Prostate gland (tissue), 2 donors: Measurements from ENCODE around the gene CACNG8. TPM values are rescaled to one million over a fixed set of nuclear protein-coding genes. Genes with fewer than 3 reads are reported as not detected.

Experiments
- DNase-seq: peaks from one replicate; pipeline ENCODE4 v3.0.0-alpha.2; 2019; ENCODE audit warnings: low spot score
- H3K27ac ChIP-seq, 2 donors: fragments of 200-600 bp; sonication (generic); 2 replicates each; pipeline ENCODE4 v1.5.1; 2017 to 2019
- H3K27me3 ChIP-seq: fragments of 200-600 bp; sonication (generic); replicated peaks from 2 replicates; pipeline ENCODE4 v1.5.1; 2019; ENCODE audit not compliant: insufficient read depth
- H3K36me3 ChIP-seq, 2 donors: fragments of 200-600 bp; sonication (generic); 1 replicate in 1 of 2; 2 replicates in 1 of 2; pipeline versions ENCODE4 v1.5.1 to v1.8.1; 2017 to 2019
- H3K4me1 ChIP-seq: fragments of 200-600 bp; sonication (generic); replicated peaks from 2 replicates; pipeline ENCODE4 v1.5.1; 2019
- H3K4me3 ChIP-seq, 2 donors: fragments of 200-600 bp; sonication (generic); 2 replicates each; pipeline ENCODE4 v1.5.1; 2017 to 2019
- H3K9me3 ChIP-seq: fragments of 200-600 bp; sonication (generic); 2 replicates; pipeline ENCODE4 v1.5.1; 2017
- CTCF ChIP-seq, 4 experiments: fragments of 200-600 bp in 2 of 4; fragments of 450-650 bp in 2 of 4; sonication (generic) in 2 of 4; IDR thresholded peaks; 1 replicate in 3 of 4; 2 replicates in 1 of 4; pipeline ENCODE4 v1.5.1; 2016 to 2019; ENCODE audit warnings: antibody characterized with exemption in 4 of 4, mild to moderate bottlenecking in 2 of 4, moderate library complexity in 2 of 4
- POLR2A ChIP-seq: fragments of 450-650 bp; IDR thresholded peaks from one replicate; pipeline ENCODE4 v1.6.1; 2016; ENCODE audit warnings: antibody characterized with exemption, mild to moderate bottlenecking
- POLR2AphosphoS5 ChIP-seq: sonication (generic); formaldehyde crosslinking; IDR thresholded peaks from one replicate; pipeline ENCODE4 v1.6.1; 2017; ENCODE audit warnings: antibody characterized with exemption
- WGBS: methylation state at CpG from one replicate; pipeline ENCODE4 v1.1.5; 2018; 5-methylcytosine and 5-hydroxymethylcytosine counted together
- intact Hi-C: fragments of 100-400 bp; cut with DNase I; formaldehyde crosslinking; loops from one replicate; pipeline ENCODE4 v1.14.2; 2022
- total RNA-seq, 2 donors: library from RNA; depleted of rRNA; stranded (reverse); fragments of >200 nt; gene quantifications; one replicate each; pipeline ENCODE4 v1.1.0, GENCODE V29; 2016

Gene CACNG8
- total RNA-seq, 2 donors from 2014 or later = 0.51 TPM; not detected in 1

- 2% methylated on average over 15 of the region's 15 CpGs for WGBS
- no peak overlapping the region for H3K27ac ChIP-seq
- DNase-seq = no peak
- no peaks in the 10 kb centered on the region for H3K4me1 ChIP-seq
- intact Hi-C loops = no loop called here
- TF ChIP-seq POLR2A (no peak), CTCF (IDR thresholded peaks at IDR 0.05) (no peak), POLR2AphosphoS5 (no peak)
- no peak overlapping the region for H3K4me3 ChIP-seq
- no peaks in the 10 kb centered on the region for H3K36me3 ChIP-seq
- peaks cover 19% of the 10 kb centered on the region for H3K27me3 ChIP-seq
- H3K9me3 ChIP-seq = no peaks in the 10 kb centered on the region
These were observed 5.1 kb upstream of the CACNG8 start for GRCh38 chr19:53957448-53958167.

GRCh38 chr19:53958168-53958571 lies 4.6 kb upstream of the CACNG8 start:
- H3K9me3 ChIP-seq = no peaks in the 10 kb centered on the region
- no peaks in the 10 kb centered on the region for H3K4me1 ChIP-seq
- TF ChIP-seq POLR2AphosphoS5 (no peak), POLR2A (no peak), CTCF (IDR thresholded peaks at IDR 0.05) (no peak)
- no peaks in the 10 kb centered on the region for H3K36me3 ChIP-seq
- H3K27me3 ChIP-seq = peaks cover 22% of the 10 kb centered on the region
- DNase-seq = no peak
- H3K4me3 ChIP-seq = no peak overlapping the region
- intact Hi-C loops = no loop called here
- no peak overlapping the region for H3K27ac ChIP-seq
- 3% methylated on average over 14 of the region's 14 CpGs for WGBS

- 3% methylated on average over 22 of the region's 22 CpGs for WGBS
- intact Hi-C loops = no loop called here
- no peak for TF ChIP-seq POLR2A
- TF ChIP-seq POLR2AphosphoS5 = no peak
- TF ChIP-seq CTCF (IDR thresholded peaks at IDR 0.05) = no peak
- no peaks in the 10 kb centered on the region for H3K4me1 ChIP-seq
- H3K36me3 ChIP-seq = no peaks in the 10 kb centered on the region
- H3K27ac ChIP-seq = no peak overlapping the region
- no peaks in the 10 kb centered on the region for H3K9me3 ChIP-seq
- peaks cover 26% of the 10 kb centered on the region for H3K27me3 ChIP-seq
- no peak for DNase-seq
- H3K4me3 ChIP-seq = no peak overlapping the region
These were observed 3.6 kb upstream of the CACNG8 start for GRCh38 chr19:53958823-53959757.

- H3K36me3 ChIP-seq = no peaks in the 10 kb centered on the region
- no peaks in the 10 kb centered on the region for H3K4me1 ChIP-seq
- H3K9me3 ChIP-seq = no peaks in the 10 kb centered on the region
- 3% methylated on average over 10 of the region's 10 CpGs for WGBS
- DNase-seq = no peak
- peaks cover 26% of the 10 kb centered on the region for H3K27me3 ChIP-seq
- H3K27ac ChIP-seq = no peak overlapping the region
- TF ChIP-seq POLR2A (no peak), POLR2AphosphoS5 (no peak), CTCF (IDR thresholded peaks at IDR 0.05) (no peak)
- no peak overlapping the region for H3K4me3 ChIP-seq
- intact Hi-C loops = no loop called here
These were observed 2.5 kb upstream of the CACNG8 start for GRCh38 chr19:53960187-53960586.
